Anterior cingulate cortex (tissue), 58 donors: ENCODE results near the gene EIF5A.

Source experiments
- DNase-seq, 58 donors: peaks; one replicate each; lab custom pipeline; 2025; lab: John Stamatoyannopoulos, UW

Gene EIF5A

DNA sequence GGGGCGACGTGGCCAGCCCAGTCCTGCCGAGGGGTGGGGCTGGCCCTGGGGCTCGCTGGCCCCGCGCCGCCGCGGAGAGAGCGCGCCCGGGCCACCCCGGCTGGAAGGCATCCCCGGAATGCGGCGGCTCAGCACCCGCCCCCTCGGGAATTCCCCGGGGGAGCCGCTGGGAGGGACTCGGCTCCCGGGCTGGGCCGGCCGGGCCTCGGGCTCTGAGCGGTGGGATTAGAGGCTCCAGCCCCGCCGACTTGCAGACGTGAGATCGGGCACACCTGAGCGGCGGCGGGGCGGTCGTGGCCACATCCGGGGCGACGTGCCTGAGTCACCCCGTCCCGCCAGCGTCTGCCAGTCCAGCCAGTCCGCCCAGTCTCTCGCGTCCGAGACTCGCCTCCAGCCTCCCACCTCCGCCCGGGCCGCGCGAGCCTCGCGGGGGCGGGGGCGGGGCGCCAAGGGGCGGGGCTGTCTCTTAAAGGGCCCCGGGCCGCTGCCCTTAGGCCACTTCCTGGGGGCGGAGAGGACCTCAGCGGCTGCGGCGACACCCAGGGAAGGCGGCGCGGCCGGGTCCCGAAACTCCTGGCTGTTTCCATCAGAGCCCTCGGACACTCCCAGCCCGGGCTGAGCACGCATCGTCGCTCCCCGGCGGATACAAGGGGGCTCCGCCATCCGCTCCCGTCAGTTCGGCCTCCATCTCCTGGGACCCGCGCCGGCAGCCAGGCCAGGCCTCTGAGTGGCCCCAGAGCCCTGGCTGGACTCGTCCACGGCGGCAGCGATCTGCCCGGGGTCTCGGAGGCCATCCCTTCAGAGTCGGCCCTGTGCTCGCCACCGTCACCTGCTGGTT is 44.5 kb downstream of the EIF5A start, which contains the start of gene KCTD11:
Gene KCTD11 (plus strand): TSS at position 498 of the 838 bp plus-strand sequence.
- peak in 56 of 58 donors; percentile 26 to 89 (median 78) for DNase-seq

DNA sequence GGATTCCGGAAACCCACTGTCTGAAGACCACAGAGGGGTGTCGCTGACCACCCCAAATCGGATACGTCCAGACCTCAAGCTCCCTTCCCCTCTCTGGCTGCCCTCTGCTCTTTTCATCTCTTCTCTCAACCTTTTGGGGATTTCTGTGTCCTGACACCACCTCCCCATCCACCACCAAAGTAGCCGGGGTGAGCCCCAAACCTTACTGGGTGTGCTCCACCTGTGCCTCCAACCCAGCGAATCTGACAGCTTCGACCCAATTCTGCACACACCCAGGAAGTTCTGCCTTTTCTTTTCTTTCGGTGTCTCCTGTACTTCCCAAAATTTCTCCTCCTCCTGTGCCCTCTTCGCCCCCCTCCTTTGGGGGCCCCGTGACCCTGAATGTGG is 45.1 kb downstream of the EIF5A start:
- DNase-seq = peak in 1 of 58 donors; percentile 35

DNA sequence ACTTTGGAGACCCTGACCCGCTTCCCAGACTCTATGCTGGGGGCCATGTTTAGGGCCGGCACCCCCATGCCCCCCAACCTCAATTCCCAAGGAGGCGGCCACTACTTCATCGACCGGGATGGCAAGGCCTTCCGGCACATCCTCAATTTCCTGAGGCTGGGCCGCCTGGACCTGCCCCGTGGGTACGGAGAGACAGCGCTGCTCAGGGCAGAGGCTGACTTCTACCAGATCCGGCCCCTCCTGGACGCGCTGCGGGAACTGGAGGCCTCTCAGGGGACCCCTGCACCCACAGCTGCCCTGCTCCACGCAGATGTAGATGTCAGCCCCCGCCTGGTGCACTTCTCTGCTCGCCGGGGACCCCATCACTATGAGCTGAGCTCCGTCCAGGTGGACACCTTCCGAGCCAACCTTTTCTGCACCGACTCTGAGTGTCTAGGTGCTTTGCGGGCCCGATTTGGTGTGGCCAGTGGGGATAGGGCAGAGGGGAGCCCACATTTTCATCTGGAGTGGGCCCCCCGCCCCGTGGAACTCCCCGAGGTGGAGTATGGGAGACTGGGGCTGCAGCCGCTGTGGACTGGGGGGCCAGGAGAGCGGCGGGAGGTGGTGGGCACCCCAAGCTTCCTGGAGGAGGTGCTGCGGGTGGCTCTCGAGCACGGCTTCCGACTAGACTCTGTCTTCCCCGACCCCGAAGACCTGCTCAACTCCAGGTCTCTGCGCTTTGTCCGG is 45.6 kb downstream of the EIF5A start:
- no peak for DNase-seq

DNA sequence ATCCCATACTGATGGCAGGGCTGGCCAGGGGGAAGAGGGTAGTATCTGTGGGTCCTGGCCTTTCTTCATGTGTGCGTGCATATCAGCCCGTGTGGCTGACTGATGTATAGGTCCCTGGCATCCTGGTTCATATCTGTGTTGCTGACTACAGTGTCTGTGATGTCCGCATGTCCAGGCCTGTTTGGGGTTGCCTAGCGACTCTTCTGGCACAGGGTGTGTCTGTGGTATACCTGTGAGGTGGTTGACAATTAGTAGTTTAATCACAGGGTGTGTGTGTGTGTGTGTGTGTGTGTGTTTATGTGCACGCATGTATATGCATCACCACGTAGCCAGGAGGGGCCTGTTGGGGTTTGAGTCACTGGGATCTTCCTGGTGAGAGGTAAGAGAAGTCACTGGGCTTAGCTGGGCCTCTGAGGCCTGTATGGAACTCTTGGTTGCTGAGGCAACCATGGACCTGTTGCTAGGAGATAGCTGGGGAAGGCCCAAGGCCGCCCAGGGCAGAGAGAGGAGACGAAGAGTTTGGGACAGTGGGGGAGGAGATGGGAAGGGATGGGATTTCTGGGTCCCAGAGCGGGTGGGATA is 46.9 kb downstream of the EIF5A start:
- DNase-seq = peak in 8 of 58 donors; percentile 6 to 55 (median 26)

DNA sequence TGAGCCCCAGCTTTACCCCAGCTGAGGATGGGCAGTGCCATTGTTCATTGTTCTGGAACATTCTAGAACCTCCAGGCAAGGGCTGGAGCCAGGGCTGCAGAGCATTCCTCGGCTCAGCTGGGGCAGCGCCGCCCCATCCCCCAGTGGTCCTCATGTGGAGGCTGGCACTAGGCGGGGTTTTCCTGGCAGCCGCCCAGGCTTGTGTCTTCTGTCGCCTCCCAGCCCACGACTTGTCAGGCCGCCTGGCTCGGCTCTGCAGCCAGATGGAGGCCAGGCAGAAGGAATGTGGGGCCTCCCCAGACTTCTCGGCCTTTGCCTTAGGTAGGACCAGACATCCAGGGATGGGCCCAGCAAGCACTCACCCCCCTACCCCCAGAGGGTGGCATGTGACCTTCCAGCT is 47.6 kb downstream of the EIF5A start, which contains the start of gene TMEM95:
Gene TMEM95 (plus strand): TSS at position 104 of the 400 bp plus-strand sequence. CDS start 49 bp downstream, at position 153.
- peak in 49 of 58 donors; percentile 15 to 93 (median 61) for DNase-seq

DNA sequence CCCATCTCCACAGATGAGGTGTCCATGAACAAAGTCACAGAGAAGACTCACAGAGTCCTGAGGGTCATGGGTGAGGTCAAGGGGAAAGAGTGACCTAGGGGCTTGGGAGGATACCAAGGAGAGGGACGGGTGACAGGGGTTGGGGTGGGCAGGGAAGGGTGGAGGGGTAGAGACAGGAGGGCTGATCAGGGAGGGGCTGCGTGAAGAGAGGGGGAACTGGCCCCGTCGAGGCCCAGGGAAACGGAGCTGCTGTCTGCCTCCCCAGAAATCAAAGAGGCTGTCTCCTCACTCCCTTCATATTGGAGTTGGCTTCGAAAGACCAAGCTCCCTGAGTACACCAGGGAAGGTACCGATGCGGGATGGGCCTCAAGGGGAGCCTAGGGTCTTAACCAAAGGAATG is 48.1 kb downstream of the EIF5A start:
- no peak for DNase-seq

DNA sequence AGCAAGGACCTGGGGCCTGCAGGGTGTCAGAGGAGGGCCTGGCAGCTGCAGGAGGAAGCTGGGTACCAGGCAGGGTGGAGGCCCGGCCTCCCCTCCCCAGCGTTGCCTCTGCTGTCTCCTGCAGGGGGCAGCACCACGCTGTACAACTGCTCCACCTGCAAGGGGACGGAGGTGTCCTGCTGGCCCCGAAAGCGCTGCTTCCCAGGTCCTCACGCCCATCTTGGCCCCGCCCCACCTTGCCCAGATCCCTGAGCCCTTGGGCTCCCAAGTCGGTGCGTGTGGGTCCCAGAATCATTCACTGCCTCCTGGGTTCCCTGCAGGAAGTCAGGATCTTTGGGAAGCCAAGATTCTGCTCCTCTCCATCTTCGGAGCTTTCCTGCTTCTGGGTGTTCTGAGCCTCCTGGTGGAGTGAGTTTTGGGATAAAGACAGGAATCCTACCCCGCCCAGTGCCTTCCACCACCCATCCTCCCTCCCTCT is 48.7 kb downstream of the EIF5A start:
- DNase-seq = peak in 44 of 58 donors; percentile 7 to 76 (median 50)

DNA sequence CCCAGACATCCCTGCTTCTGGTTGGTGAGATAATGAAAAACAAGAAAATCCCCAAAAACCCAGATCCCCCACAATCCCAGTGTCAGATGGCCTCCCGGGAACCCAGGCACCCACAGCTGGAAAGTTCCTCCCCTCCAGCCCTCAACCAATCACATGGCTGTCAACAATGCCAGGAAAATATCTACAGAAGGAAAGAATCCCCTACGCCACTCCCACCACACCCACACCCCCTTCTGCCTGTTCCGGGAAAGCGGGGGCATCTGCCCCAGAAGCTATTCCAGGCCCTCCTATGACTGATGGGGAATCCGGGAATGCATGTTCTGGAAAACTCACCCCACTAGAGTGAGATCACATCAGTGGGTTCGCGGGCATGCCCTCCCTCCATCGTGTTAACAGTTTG is 49.3 kb downstream of the EIF5A start:
- no peak for DNase-seq

DNA sequence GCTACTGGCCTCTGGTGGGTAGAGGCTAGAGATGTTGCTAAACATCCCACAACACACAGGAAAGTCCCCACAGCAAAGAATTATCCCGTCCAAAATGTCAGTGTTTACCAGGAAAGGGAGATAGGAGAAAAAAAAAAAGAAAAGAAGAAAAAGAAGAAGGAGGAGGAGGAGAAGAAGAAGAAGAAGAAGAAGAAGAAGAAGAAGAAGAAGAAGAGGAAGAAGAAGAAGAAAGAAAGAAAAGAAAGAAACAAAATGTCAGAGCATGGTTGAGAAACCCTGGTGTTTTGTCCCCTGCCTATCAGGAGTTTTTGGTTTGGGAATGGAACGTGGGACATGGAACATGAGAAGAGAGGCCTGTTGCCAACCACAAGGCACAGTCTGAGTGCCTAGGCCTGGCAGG is 50.0 kb downstream of the EIF5A start:
- no peak for DNase-seq

DNA sequence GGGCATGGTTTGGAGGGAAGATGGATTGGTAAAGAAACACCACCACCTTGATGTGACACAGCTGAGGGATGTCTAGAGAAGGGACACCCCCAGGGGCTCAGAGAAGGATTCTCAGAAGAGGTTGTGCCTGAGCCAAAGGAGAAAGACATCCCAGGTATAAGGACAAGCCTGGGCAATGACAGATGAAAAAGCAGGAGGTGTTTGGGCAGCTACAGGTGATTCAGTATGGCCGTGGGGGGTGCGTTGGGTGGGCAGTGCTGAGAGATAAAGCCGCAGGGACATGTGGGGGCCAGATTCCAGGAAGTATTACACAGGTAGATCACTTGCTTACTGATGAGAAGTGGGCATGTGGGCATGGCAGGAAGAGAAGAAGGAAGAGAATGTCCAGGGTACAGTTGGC is 54.5 kb downstream of the EIF5A start:
- no peak for DNase-seq
